ENCODE measurements around the gene ZDHHC3.

The ZDHHC3 gene

DNA sequence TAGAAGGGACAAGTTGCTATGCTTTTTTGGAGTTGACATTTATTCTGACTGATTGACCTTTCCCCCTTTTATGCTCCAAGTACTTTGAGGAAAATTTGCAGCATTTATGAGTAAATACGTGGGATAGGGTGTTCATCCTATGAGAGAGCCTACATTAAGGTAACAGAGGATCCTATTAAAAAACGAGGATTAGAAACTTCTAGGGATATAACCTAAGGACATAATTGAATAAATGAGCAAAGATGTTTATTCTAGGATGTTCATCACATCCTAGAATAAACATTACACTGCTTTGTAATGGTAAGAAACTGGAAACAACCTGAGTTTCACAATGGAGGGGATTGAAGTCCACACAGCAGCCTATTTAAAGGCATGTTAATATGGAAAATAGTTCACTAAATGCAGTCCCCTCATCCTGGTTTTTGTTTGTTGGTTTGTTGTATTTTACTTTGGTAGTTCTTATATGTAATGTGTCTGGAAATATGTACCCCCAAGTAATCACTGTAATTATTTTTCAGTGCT lies 26.2 kb upstream of the ZDHHC3 start:
- H3K27me3 ChIP-seq = no peaks in the 10 kb centered on the region
- H3K27ac ChIP-seq = no peak overlapping the region
- H3K4me1 ChIP-seq (ENCODE audit: control insufficient read depth in 1 of 2, insufficient read depth in 1 of 2, low read depth in 1 of 2, low read length in 1 of 2) = no peaks in the 10 kb centered on the region
- H3K9me3 ChIP-seq = no peaks in the 10 kb centered on the region
- no peak overlapping the region for H3K4me3 ChIP-seq (ENCODE audit: low read depth in 1 of 2, low read length in 1 of 2)
- TF ChIP-seq, protein P1, sequence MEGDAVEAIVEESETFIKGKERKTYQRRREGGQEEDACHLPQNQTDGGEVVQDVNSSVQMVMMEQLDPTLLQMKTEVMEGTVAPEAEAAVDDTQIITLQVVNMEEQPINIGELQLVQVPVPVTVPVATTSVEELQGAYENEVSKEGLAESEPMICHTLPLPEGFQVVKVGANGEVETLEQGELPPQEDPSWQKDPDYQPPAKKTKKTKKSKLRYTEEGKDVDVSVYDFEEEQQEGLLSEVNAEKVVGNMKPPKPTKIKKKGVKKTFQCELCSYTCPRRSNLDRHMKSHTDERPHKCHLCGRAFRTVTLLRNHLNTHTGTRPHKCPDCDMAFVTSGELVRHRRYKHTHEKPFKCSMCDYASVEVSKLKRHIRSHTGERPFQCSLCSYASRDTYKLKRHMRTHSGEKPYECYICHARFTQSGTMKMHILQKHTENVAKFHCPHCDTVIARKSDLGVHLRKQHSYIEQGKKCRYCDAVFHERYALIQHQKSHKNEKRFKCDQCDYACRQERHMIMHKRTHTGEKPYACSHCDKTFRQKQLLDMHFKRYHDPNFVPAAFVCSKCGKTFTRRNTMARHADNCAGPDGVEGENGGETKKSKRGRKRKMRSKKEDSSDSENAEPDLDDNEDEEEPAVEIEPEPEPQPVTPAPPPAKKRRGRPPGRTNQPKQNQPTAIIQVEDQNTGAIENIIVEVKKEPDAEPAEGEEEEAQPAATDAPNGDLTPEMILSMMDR (IDR thresholded peaks at IDR 0.05) = no peak
- H3K36me3 ChIP-seq = peaks cover 35% of the 10 kb centered on the region

GRCh38 chr3:45001738-45002137 lies 25.8 kb upstream of the ZDHHC3 start:
- TF ChIP-seq, protein P1 (IDR thresholded peaks at IDR 0.05) = no peak
- Histone ChIP-seq H3K27ac (no peak overlapping the region), H3K9me3 (no peaks in the 10 kb centered on the region), H3K27me3 (no peaks in the 10 kb centered on the region), H3K4me3 (ENCODE audit: low read depth in 1 of 2, low read length in 1 of 2) (no peak overlapping the region), H3K36me3 (peaks cover 37% of the 10 kb centered on the region), H3K4me1 (ENCODE audit: control insufficient read depth in 1 of 2, insufficient read depth in 1 of 2, low read depth in 1 of 2, low read length in 1 of 2) (no peaks in the 10 kb centered on the region)

DNA sequence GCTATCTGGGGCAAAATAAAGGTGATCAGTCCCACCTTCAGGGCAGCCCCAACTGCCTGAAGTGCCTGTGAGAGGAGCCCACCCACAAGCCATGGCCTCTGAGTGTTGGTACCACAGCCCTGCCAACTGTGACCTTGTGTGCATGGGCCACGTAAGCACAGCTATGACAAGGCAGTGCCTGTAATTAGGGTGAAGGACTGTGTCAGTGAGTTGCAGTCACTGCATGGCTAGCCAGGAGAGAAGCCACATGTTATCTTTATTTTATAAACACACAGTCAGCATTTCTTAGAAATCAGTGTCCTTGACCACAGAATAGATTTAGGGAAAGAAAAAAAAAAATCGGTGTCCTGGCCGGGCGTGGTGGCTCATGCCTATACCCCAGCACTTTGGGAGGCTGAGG lies 24.8 kb upstream of the ZDHHC3 start:
- H3K27me3 ChIP-seq = no peaks in the 10 kb centered on the region
- TF ChIP-seq, protein P1 (IDR thresholded peaks at IDR 0.05) = no peak

GRCh38 chr3:44999782-45000181 lies 23.8 kb upstream of the ZDHHC3 start:
- Histone ChIP-seq H3K4me3 (ENCODE audit: low read depth in 1 of 2, low read length in 1 of 2) (no peak overlapping the region), H3K36me3 (peaks cover 35% of the 10 kb centered on the region), H3K4me1 (ENCODE audit: control insufficient read depth in 1 of 2, insufficient read depth in 1 of 2, low read depth in 1 of 2, low read length in 1 of 2) (no peaks in the 10 kb centered on the region), H3K27ac (no peak overlapping the region), H3K27me3 (no peaks in the 10 kb centered on the region), H3K9me3 (no peaks in the 10 kb centered on the region)
- TF ChIP-seq, protein P1 (IDR thresholded peaks at IDR 0.05) = no peak

More for the DNA sequence above, 24.8 kb upstream of the ZDHHC3 start:
- H3K27ac ChIP-seq = no peak overlapping the region
- no peaks in the 10 kb centered on the region for H3K4me1 ChIP-seq (ENCODE audit: control insufficient read depth in 1 of 2, insufficient read depth in 1 of 2, low read depth in 1 of 2, low read length in 1 of 2)
- H3K4me3 ChIP-seq (ENCODE audit: low read depth in 1 of 2, low read length in 1 of 2) = no peak overlapping the region
- H3K36me3 ChIP-seq = peaks cover 39% of the 10 kb centered on the region
- no peaks in the 10 kb centered on the region for H3K9me3 ChIP-seq

DNA sequence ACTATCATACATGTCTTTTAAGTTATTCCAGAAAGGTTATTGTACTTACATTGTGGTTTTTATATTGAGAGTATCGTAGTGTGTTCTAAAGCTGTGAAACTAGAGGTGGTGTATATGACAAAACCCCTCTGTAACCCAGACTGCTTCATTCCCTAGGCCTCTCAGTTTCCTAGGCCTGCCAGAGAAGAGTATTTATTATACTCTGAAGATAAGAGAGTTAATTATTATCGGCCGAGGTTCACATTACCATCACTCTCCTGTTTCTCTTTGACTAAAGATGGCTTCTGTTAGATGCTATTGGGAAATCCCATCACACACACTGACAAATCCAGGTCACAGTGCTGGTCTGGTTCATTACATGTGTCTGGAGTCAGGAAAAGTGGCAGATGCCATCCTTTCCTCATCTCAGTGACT lies 20.6 kb upstream of the ZDHHC3 start:
- peaks cover 29% of the 10 kb centered on the region for H3K36me3 ChIP-seq
- no peak overlapping the region for H3K4me3 ChIP-seq (ENCODE audit: low read depth in 1 of 2, low read length in 1 of 2)
- H3K9me3 ChIP-seq = no peaks in the 10 kb centered on the region
- TF ChIP-seq, protein P1 (IDR thresholded peaks at IDR 0.05) = no peak
- H3K4me1 ChIP-seq (ENCODE audit: control insufficient read depth in 1 of 2, insufficient read depth in 1 of 2, low read depth in 1 of 2, low read length in 1 of 2) = peaks cover 0 to 2% of the 10 kb centered on the region in 2 experiments
- no peaks in the 10 kb centered on the region for H3K27me3 ChIP-seq
- H3K27ac ChIP-seq = no peak overlapping the region
